Coronary artery (tissue), 2 donors: Measurements from ENCODE around the gene DYSF.

Experiments used
- DNase-seq: peaks from one replicate; pipeline ENCODE4 v3.0.0-alpha.2; 2017; ENCODE audit warnings: low spot score
- H3K27ac ChIP-seq, 2 donors: fragments of 200-600 bp; sonication (generic); one replicate each; pipeline ENCODE4 v1.5.1; 2016 to 2019
- H3K4me3 ChIP-seq: fragments of 200-600 bp; sonication (generic); 2 replicates; pipeline ENCODE4 v1.5.1; 2016; ENCODE audit warnings: mild to moderate bottlenecking, moderate library complexity
- TF ChIP-seq, protein P1 (sequence below): fragments of 200-600 bp; sonication (generic); IDR thresholded peaks from one replicate; pipeline ENCODE4 v1.5.1; 2019; ENCODE audit warnings: antibody characterized with exemption

DYSF gene

DNA sequence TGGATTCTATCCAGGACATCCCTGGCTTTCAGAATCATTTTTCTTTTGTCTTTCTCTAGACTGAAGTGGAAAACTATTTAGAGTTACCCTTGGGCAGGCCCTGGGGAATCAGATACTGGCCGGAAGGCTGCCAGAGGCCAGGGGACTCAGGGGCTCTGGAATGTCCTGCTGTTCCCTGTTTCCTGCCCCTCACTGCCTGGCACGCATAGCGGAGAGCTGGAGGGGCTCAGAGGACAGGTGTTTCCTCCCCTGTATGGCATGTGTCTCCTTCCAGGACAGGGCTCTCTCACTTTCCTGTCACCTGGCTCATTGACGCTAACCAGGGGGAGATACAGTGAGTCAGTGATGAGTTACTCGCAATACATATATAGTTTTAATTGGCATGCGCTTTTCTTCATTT lies 38.8 kb downstream of the DYSF start:
- no peak overlapping the region for H3K27ac ChIP-seq
- no peak overlapping the region for H3K4me3 ChIP-seq
- no peak for DNase-seq
- TF ChIP-seq, protein P1, sequence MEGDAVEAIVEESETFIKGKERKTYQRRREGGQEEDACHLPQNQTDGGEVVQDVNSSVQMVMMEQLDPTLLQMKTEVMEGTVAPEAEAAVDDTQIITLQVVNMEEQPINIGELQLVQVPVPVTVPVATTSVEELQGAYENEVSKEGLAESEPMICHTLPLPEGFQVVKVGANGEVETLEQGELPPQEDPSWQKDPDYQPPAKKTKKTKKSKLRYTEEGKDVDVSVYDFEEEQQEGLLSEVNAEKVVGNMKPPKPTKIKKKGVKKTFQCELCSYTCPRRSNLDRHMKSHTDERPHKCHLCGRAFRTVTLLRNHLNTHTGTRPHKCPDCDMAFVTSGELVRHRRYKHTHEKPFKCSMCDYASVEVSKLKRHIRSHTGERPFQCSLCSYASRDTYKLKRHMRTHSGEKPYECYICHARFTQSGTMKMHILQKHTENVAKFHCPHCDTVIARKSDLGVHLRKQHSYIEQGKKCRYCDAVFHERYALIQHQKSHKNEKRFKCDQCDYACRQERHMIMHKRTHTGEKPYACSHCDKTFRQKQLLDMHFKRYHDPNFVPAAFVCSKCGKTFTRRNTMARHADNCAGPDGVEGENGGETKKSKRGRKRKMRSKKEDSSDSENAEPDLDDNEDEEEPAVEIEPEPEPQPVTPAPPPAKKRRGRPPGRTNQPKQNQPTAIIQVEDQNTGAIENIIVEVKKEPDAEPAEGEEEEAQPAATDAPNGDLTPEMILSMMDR, result no peak

DNA sequence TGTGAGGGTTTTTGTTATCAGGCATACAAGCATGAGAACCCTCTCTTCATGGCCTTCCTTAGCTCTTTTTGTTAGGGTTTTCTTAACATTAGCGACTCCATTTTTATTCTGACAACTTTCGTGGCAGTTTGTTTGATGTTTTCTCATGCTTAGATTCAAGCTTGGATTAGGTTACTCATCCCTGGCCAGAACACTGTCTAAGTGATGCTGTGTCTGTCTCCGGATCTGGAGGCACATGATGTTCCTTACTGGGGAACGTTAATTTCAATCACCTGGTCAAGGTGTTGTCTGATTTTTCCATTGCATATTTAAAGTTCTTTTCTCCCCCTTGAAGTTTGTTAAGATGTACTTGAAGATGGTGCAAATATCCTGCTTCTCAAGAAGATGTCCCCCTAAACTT lies 40.7 kb downstream of the DYSF start:
- H3K4me3 ChIP-seq, result no peak overlapping the region
- H3K27ac ChIP-seq, result no peak overlapping the region
- DNase-seq, result no peak
- TF ChIP-seq, protein P1, result no peak

DNA sequence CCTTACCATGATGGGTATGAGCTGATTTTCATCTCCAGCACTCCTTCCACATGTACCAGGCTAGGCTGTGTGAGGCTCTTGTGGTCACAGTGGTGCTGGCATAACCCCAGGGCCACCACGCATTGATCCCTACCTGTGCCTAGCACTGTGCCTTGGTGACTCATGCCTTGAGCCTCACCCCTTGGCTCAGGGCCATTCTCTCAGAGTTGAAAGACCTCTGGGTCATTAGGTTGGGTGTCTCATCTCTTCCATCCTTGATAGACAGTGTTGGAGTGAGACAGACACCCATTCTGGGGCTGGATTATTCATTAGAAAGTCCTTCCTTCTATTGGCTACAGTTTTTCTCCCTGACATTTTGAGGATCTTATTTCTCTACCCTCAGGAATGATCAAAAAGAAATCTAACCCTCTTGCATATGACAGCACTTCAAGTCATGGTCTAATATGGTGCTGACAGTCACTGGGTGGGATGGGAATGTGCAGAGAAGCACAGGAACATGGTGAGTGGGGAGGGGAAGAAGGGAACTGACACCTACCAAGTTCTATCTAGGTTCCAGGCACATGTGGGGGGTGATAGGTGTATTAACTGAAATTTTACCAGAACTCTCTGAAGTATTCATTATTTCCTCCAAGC lies 41.3 kb downstream of the DYSF start:
- no peak for DNase-seq
- TF ChIP-seq, protein P1, result no peak
- H3K4me3 ChIP-seq, result no peak overlapping the region
- no peak overlapping the region for H3K27ac ChIP-seq

DNA sequence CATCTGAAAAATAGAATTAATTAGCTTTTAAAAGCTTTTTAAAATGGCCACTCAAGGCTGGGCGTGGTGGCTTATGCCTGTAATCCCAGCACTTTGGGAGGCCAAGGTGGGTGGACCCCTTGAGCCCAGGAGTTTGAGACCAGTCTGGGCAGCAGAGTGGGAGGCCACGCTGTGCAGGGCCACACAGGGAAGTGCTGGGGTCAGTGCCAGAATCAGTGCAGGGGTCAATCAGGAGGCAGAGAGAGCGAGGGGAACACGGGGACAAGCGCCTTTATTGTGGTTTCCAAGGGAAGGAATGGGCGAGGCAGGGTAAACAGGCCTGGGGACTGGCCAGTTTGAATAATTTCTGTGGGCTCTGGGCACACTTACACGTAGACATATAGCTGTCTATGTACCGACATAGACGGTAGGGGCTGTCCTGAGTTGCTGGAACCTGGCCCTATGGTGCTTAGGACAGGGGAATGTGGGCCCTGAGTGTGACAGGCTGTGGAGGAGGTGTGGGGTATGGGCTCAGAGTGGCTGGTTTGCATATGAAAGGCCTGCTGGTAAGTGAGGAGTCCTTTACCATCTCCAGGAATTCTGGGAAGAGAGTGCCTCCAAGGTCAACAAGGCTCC lies 42.9 kb downstream of the DYSF start:
- TF ChIP-seq, protein P1, result no peak
- H3K4me3 ChIP-seq, result no peak overlapping the region
- DNase-seq, result no peak
- no peak overlapping the region for H3K27ac ChIP-seq

DNA sequence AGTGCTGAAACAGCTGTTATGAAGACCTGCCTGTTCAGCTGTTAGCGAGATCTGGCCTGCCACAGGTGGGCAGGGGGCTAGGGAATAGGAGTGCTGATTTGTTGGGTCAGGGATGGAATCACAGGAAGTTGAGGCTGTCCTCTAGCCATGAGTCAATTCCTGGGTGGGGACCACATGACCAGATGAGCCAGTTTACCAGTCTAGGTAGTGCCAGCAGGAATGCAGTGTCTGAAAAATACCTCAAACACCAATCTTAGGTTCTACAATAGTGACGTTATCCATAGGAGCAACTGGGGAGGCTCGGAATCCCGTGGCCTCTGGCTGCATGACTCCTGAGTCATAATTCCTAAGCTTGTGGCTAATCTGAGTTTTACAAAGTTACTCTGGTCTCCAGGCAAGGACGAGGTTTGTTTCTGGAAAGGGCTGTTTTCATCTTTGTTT lies 44.9 kb downstream of the DYSF start:
- Histone ChIP-seq H3K27ac (peak overlapping the region; percentile 55 to 92), H3K4me3 (no peak overlapping the region)
- TF ChIP-seq, protein P1, result no peak
- no peak for DNase-seq

DNA sequence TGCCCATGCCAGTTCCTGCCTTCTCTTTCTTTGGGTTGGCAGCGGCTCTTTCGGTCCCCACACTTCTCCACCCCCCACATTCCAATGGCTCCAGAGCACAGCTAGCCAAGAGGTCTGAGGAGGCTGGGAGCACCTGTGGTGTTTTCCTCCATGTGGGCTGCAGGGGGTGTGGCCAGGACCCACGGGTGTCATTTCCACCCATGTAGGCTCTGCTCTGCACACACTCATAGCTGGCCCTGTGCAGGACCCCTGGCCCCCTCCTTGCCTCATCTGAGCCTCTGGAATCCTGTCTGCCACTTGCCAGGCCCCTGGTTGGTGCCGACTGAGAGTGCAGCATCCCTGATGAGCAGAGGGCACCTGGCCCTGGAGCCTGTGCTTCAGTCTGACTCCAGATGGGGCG lies 46.3 kb downstream of the DYSF start:
- DNase-seq, result no peak
- Histone ChIP-seq H3K4me3 (no peak overlapping the region), H3K27ac (peak overlapping the region; percentile 55 to 69)
- TF ChIP-seq, protein P1, result no peak

DNA sequence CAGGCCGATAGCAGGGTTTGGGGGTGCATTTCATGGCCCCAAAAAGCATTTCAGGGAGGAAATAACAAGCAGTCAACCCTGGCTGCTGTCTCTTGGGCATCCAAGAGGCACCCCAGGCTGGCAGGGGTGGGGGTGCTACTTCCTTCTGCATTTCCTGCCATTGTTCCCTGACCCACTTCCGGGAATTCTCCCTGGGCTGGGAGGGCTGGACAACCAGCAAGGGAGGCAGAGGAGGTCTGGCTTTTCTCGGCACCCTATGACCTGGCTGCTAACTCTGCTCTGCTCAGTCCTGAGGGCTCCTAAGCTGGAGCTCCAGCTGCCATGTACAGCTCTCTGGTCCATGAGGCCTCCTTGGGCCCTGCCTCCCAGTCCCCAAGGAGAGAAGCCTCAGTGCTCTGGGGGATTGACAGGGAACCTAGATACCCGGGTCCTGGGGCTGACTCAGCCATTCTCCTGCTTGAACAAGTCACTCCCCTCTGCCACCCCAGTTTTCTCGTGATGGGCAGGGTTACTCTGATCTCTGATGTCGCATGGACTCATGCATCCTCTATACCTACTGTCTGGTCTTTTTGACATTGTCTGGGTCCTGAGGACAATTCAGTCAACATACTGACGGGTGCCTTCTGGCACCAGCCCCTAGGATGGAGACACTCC lies 47.2 kb downstream of the DYSF start:
- DNase-seq, result no peak
- Histone ChIP-seq H3K27ac (peak overlapping the region; percentile 55 to 69), H3K4me3 (no peak overlapping the region)
- TF ChIP-seq, protein P1, result no peak
